Measurements from ENCODE around the gene RYR2.

- TF ChIP-seq CTCF (IDR thresholded peaks at IDR 0.05; ENCODE audit: low read depth, low read length) (no peak), EZH2phosphoT487 (IDR thresholded peaks at IDR 0.05; ENCODE audit: low read depth) (no peak)
Observed at GRCh38 chr1:237247442-237247841, 205.5 kb downstream of the RYR2 start.

All from OCI-LY3 (cell line).